ENCODE data around the gene TPX2.

Gene TPX2

DNA sequence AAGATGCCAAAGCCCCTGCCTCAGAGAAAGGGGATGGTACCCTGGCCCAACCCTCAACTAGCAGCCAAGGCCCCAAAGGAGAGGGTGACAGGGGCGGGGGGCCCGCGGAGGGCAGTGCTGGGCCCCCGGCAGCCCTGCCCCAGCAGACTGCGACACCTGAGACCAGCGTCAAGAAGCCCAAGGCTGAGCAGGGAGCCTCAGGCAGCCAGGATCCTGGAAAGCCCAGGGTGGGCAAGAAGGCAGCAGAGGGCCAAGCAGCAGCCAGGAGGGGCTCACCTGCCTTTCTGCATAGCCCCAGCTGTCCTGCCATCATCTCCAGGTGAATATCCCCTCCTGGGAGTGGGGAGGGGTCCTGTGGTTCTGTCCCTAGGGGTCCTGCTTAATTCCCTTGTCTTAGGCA, 81.1 kb downstream of the TPX2 start:
- H3K4me1 ChIP-seq (ENCODE audit: control insufficient read depth, low read depth, low read length) = no peaks in the 10 kb centered on the region
- no peaks in the 10 kb centered on the region for H3K79me2 ChIP-seq (ENCODE audit: control insufficient read depth, insufficient read depth, low read length)
- H3K9ac ChIP-seq (ENCODE audit: low read length) = no peak overlapping the region
- no peak overlapping the region for H2BK120ac ChIP-seq (ENCODE audit: low read depth, low read length)
- no CpG with 5 or more reads among the region's 6 CpGs for WGBS (ENCODE audit: extremely low coverage, insufficient coverage, low lambda C conversion rate)
- no peak overlapping the region for H4K5ac ChIP-seq (ENCODE audit: low read length)
- H3K18ac ChIP-seq (ENCODE audit: low read length) = no peak overlapping the region
- H3K4me3 ChIP-seq (ENCODE audit: low read length) = no peak overlapping the region
- no peaks in the 10 kb centered on the region for H3K27me3 ChIP-seq (ENCODE audit: insufficient read depth, low read length, poor library complexity)
- no peak overlapping the region for H3K23ac ChIP-seq (ENCODE audit: low read length)
- H3K27ac ChIP-seq (ENCODE audit: low read depth, low read length) = no peak overlapping the region
- H3K36me3 ChIP-seq (ENCODE audit: control insufficient read depth, insufficient read depth, low read length) = no peaks in the 10 kb centered on the region
- no peak overlapping the region for H2BK15ac ChIP-seq (replicated peaks; ENCODE audit: low read depth)
- H3K4me2 ChIP-seq (ENCODE audit: low read length) = no peak overlapping the region
- DNase-seq = no peak
- H3K56ac ChIP-seq (ENCODE audit: low read length) = no peak overlapping the region
- no peak overlapping the region for H2BK5ac ChIP-seq (ENCODE audit: low read length)
- H3K79me1 ChIP-seq (ENCODE audit: low read length) = no peaks in the 10 kb centered on the region
- H3K4ac ChIP-seq (ENCODE audit: low read depth, low read length) = no peak overlapping the region
- H2AK5ac ChIP-seq (ENCODE audit: low read length) = no peak overlapping the region
- no peak overlapping the region for H4K8ac ChIP-seq (ENCODE audit: low read depth, low read length)

DNA sequence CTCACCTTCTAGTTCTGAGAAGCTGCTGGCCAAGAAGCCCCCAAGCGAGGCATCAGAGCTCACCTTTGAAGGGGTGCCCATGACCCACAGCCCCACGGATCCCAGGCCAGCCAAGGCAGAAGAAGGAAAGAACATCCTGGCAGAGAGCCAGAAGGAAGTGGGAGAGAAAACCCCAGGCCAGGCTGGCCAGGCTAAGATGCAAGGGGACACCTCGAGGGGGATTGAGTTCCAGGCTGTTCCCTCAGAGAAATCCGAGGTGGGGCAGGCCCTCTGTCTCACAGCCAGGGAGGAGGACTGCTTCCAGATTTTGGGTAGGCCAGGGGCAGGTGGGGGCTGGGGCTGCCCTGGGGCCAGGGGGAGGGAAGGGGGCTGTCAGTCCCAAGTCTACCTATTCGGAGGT, 82.3 kb downstream of the TPX2 start:
- Histone ChIP-seq H3K18ac (ENCODE audit: low read length) (no peak overlapping the region), H4K8ac (ENCODE audit: low read depth, low read length) (no peak overlapping the region), H3K4me2 (ENCODE audit: low read length) (no peak overlapping the region), H2BK120ac (ENCODE audit: low read depth, low read length) (no peak overlapping the region), H4K5ac (ENCODE audit: low read length) (no peak overlapping the region), H2BK15ac (replicated peaks; ENCODE audit: low read depth) (no peak overlapping the region), H3K9ac (ENCODE audit: low read length) (no peak overlapping the region), H3K4ac (ENCODE audit: low read depth, low read length) (no peak overlapping the region), H3K79me2 (ENCODE audit: control insufficient read depth, insufficient read depth, low read length) (no peaks in the 10 kb centered on the region), H3K23ac (ENCODE audit: low read length) (no peak overlapping the region), H3K4me1 (ENCODE audit: control insufficient read depth, low read depth, low read length) (no peaks in the 10 kb centered on the region), H3K4me3 (ENCODE audit: low read length) (no peak overlapping the region), H2AK5ac (ENCODE audit: low read length) (no peak overlapping the region), H3K79me1 (ENCODE audit: low read length) (no peaks in the 10 kb centered on the region), H3K27me3 (ENCODE audit: insufficient read depth, low read length, poor library complexity) (no peaks in the 10 kb centered on the region), H3K36me3 (ENCODE audit: control insufficient read depth, insufficient read depth, low read length) (no peaks in the 10 kb centered on the region), H3K27ac (ENCODE audit: low read depth, low read length) (no peak overlapping the region), H2BK5ac (ENCODE audit: low read length) (no peak overlapping the region), H3K56ac (ENCODE audit: low read length) (no peak overlapping the region)
- no CpG with 5 or more reads among the region's 5 CpGs for WGBS (ENCODE audit: extremely low coverage, insufficient coverage, low lambda C conversion rate)
- DNase-seq = no peak

DNA sequence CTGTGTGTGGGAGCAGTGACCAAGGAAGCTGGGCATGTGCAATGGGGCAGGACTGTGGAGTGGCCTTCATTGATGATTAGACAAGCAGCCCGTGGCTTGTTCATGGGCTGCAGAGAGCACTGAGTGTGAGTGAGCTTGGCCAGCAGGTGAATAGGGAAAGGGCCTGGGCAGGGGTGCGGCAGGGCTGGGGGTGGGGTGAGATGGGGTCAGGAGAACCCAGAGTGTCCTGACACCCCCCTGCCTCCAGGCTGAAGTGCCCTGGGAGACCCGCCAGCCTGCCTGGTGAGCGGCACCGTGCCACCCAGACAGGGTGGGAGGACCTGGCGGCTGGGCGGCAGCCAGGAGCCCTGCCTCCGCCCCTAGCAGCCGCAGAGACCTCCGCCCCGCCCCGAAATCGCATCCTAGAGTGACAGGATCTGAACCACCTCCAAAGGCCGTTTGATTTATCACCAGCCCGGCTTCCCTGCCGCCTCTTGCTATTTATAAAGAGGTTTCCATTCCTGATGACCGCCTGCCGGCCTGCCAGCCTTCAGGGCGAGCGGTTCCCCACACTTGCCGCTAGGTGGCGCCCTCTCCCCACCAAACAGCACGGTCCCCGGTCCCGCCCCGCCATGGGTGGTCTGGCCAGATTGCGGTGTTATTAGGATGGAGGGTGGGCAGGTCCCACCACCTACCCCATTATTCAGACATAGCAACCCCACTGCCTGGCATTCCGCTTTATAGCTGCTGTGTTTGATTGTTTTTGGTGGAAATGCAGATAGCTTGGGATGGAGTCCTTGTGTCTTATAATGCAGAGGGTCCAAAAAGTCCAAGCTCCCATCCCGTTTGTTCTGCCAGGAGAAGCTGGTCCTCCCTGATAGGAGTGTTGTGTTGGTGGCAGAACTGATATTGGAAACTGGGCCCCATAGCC, 83.6 kb downstream of the TPX2 start:
- no peak overlapping the region for H2BK120ac ChIP-seq (ENCODE audit: low read depth, low read length)
- no peak overlapping the region for H4K8ac ChIP-seq (ENCODE audit: low read depth, low read length)
- H3K56ac ChIP-seq (ENCODE audit: low read length) = no peak overlapping the region
- H3K4me1 ChIP-seq (ENCODE audit: control insufficient read depth, low read depth, low read length) = no peaks in the 10 kb centered on the region
- no peak overlapping the region for H2BK15ac ChIP-seq (replicated peaks; ENCODE audit: low read depth)
- no peak overlapping the region for H2AK5ac ChIP-seq (ENCODE audit: low read length)
- no peak overlapping the region for H3K4ac ChIP-seq (ENCODE audit: low read depth, low read length)
- no peak overlapping the region for H3K4me3 ChIP-seq (ENCODE audit: low read length)
- H2BK5ac ChIP-seq (ENCODE audit: low read length) = no peak overlapping the region
- H3K27me3 ChIP-seq (ENCODE audit: insufficient read depth, low read length, poor library complexity) = no peaks in the 10 kb centered on the region
- peak; percentile 76 for DNase-seq
- no peaks in the 10 kb centered on the region for H3K36me3 ChIP-seq (ENCODE audit: control insufficient read depth, insufficient read depth, low read length)
- no peak overlapping the region for H3K27ac ChIP-seq (ENCODE audit: low read depth, low read length)
- no peak overlapping the region for H3K9ac ChIP-seq (ENCODE audit: low read length)
- WGBS (ENCODE audit: extremely low coverage, insufficient coverage, low lambda C conversion rate) = no CpG with 5 or more reads among the region's 29 CpGs
- no peaks in the 10 kb centered on the region for H3K79me1 ChIP-seq (ENCODE audit: low read length)
- H3K4me2 ChIP-seq (ENCODE audit: low read length) = no peak overlapping the region
- H3K79me2 ChIP-seq (ENCODE audit: control insufficient read depth, insufficient read depth, low read length) = no peaks in the 10 kb centered on the region
- H3K23ac ChIP-seq (ENCODE audit: low read length) = no peak overlapping the region
- H4K5ac ChIP-seq (ENCODE audit: low read length) = no peak overlapping the region
- no peak overlapping the region for H3K18ac ChIP-seq (ENCODE audit: low read length)

DNA sequence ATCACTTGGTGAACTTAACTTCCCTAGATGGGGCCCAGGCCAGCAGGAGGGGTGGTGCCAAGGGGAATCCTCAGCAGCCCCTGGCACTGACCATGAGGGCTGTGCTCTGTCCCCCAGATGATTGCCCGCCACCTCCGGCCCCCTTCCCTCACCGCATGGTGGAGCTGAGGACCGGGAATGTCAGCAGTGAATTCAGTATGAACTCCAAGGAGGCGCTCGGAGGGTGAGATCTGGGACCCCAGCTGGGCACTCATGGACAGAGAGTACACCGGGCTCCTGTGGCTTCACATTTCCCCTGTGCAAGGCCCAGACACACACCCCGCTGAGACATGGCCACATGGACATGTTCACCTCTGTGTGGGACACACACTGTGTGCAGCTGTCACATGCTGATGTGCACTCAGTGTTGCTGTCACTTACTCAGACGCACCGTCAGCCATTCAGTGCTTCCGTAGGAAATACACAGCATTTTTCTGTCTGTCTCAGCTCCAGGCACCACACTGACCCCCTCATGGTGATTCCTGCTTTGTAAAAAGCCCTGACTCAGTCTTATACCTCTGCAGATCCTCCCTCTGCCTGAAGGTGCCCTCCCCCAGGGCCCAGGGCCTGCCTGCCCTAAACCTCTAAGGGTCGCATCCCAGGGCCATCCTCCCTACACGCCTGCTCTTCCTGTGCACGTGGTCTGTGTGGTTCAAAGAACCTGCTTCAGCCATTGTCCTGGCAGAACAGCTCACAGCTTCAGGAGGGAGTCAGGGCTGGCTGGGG, 84.5 kb downstream of the TPX2 start:
- Histone ChIP-seq H3K36me3 (ENCODE audit: control insufficient read depth, insufficient read depth, low read length) (no peaks in the 10 kb centered on the region), H3K79me1 (ENCODE audit: low read length) (no peaks in the 10 kb centered on the region), H3K4me3 (ENCODE audit: low read length) (no peak overlapping the region), H4K8ac (ENCODE audit: low read depth, low read length) (no peak overlapping the region), H3K79me2 (ENCODE audit: control insufficient read depth, insufficient read depth, low read length) (no peaks in the 10 kb centered on the region), H3K4me1 (ENCODE audit: control insufficient read depth, low read depth, low read length) (no peaks in the 10 kb centered on the region), H3K4ac (ENCODE audit: low read depth, low read length) (no peak overlapping the region), H2BK5ac (ENCODE audit: low read length) (no peak overlapping the region), H3K23ac (ENCODE audit: low read length) (no peak overlapping the region), H3K56ac (ENCODE audit: low read length) (no peak overlapping the region), H2AK5ac (ENCODE audit: low read length) (no peak overlapping the region), H3K9ac (ENCODE audit: low read length) (no peak overlapping the region), H3K18ac (ENCODE audit: low read length) (no peak overlapping the region), H3K4me2 (ENCODE audit: low read length) (no peak overlapping the region), H2BK15ac (replicated peaks; ENCODE audit: low read depth) (no peak overlapping the region), H3K27me3 (ENCODE audit: insufficient read depth, low read length, poor library complexity) (no peaks in the 10 kb centered on the region), H4K5ac (ENCODE audit: low read length) (no peak overlapping the region), H2BK120ac (ENCODE audit: low read depth, low read length) (no peak overlapping the region), H3K27ac (ENCODE audit: low read depth, low read length) (no peak overlapping the region)
- DNase-seq = no peak
- WGBS (ENCODE audit: extremely low coverage, insufficient coverage, low lambda C conversion rate) = no CpG with 5 or more reads among the region's 14 CpGs

DNA sequence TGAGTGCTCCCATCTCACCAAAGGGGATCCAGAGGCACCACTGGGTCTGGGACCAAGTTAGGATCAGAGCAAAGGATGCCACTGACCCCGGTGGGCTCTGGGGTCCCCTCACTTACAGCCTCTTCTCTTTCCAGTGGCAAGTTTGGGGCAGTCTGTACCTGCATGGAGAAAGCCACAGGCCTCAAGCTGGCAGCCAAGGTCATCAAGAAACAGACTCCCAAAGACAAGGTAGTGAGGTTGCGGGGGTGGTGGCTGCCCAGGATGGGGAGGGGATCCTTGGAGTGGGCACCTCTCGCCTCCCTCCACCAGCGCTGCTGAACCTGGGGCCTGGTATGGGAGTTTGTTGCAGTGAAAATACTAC, 85.0 kb downstream of the TPX2 start:
- no peaks in the 10 kb centered on the region for H3K79me2 ChIP-seq (ENCODE audit: control insufficient read depth, insufficient read depth, low read length)
- H3K23ac ChIP-seq (ENCODE audit: low read length) = no peak overlapping the region
- no peak overlapping the region for H4K5ac ChIP-seq (ENCODE audit: low read length)
- H3K4ac ChIP-seq (ENCODE audit: low read depth, low read length) = no peak overlapping the region
- H3K4me1 ChIP-seq (ENCODE audit: control insufficient read depth, low read depth, low read length) = no peaks in the 10 kb centered on the region
- no peaks in the 10 kb centered on the region for H3K79me1 ChIP-seq (ENCODE audit: low read length)
- H3K36me3 ChIP-seq (ENCODE audit: control insufficient read depth, insufficient read depth, low read length) = no peaks in the 10 kb centered on the region
- H2BK120ac ChIP-seq (ENCODE audit: low read depth, low read length) = no peak overlapping the region
- H3K27me3 ChIP-seq (ENCODE audit: insufficient read depth, low read length, poor library complexity) = no peaks in the 10 kb centered on the region
- no peak overlapping the region for H3K4me2 ChIP-seq (ENCODE audit: low read length)
- WGBS (ENCODE audit: extremely low coverage, insufficient coverage, low lambda C conversion rate) = no CpG with 5 or more reads among the region's 4 CpGs
- H4K8ac ChIP-seq (ENCODE audit: low read depth, low read length) = no peak overlapping the region
- H2AK5ac ChIP-seq (ENCODE audit: low read length) = no peak overlapping the region
- DNase-seq = no peak
- H3K4me3 ChIP-seq (ENCODE audit: low read length) = no peak overlapping the region
- H3K9ac ChIP-seq (ENCODE audit: low read length) = no peak overlapping the region
- no peak overlapping the region for H2BK15ac ChIP-seq (replicated peaks; ENCODE audit: low read depth)
- H3K56ac ChIP-seq (ENCODE audit: low read length) = no peak overlapping the region
- no peak overlapping the region for H2BK5ac ChIP-seq (ENCODE audit: low read length)
- H3K18ac ChIP-seq (ENCODE audit: low read length) = no peak overlapping the region
- no peak overlapping the region for H3K27ac ChIP-seq (ENCODE audit: low read depth, low read length)

All from mesendoderm (in vitro differentiated cells).